ENCODE results near the gene TERF2IP.

Gene TERF2IP, protein sequence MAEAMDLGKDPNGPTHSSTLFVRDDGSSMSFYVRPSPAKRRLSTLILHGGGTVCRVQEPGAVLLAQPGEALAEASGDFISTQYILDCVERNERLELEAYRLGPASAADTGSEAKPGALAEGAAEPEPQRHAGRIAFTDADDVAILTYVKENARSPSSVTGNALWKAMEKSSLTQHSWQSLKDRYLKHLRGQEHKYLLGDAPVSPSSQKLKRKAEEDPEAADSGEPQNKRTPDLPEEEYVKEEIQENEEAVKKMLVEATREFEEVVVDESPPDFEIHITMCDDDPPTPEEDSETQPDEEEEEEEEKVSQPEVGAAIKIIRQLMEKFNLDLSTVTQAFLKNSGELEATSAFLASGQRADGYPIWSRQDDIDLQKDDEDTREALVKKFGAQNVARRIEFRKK

DNA sequence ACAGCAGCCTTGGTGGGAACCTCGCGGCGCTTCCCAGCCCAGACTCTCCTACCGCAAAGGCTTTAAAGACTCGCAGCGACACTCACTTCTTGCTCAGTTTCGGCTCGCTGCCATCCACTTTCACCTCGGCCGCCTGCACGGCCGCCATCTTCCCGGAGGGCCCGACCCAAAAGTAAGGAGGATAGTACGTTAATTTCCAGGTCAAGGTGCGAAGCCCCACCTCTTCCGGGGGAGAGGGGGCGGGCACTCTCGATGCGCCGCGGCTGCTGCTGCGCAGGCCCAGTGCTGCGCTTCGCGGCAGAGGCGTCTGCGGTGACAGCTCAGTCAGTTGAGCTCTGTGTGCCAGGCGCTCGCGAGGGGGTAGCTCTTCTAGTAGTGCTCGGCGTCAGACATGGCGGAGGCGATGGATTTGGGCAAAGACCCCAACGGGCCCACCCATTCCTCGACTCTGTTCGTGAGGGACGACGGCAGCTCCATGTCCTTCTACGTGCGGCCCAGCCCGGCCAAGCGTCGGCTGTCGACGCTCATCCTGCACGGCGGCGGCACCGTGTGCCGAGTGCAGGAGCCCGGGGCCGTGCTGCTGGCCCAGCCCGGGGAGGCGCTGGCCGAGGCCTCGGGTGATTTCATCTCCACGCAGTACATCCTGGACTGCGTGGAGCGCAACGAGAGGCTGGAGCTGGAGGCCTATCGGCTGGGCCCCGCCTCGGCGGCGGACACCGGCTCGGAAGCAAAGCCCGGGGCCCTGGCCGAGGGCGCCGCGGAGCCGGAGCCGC lies at the start of gene TERF2IP, which contains the start of gene KARS1:
TERF2IP (plus strand) TSS at position 282 of the 773 bp plus-strand sequence; CDS start at position 392, 110 bp downstream.
KARS1 (minus strand) TSS at position 174 of the 773 bp plus-strand sequence; CDS start at position 148, 26 bp downstream.
- peak; percentile 96 for DNase-seq

DNA sequence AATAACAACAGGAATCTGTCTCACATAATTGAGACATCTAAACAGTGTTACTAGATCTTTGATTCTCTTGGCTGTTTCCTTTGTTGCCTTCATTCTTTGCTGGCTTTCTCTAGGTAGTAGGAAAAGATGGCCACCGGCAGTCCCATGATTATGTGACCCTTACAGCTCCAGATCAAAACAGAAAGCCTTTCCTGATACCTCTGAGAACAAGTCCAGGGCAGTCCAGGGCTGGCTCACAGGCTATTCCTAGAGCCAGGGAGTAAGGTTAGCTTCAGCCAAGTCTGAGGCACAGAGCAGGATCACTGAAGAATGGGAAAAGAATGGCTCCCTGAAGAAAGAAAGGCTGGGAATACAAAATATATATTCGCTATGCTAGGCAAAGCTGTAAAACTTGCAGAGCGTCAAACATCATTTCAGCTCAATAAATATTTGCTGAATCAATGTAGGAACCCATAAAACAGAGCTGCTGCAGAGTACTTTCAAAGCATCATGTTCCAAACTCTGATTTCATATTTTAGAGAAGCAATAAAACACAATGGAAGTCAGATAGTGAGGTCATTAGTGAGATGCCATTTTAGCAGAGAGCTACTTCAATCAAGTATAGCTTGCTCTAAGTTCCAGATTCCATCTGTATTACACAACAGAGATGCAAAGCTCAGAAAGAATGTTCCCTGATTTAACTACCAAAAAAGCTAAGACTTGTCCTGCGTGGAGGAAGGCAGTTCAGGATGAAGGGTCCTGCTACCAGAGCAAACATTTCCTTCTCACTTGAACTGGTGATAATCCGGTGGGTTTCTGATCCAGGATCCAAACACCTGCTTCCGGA lies 47.9 kb upstream of the TERF2IP start:
- no peak for DNase-seq

DNA sequence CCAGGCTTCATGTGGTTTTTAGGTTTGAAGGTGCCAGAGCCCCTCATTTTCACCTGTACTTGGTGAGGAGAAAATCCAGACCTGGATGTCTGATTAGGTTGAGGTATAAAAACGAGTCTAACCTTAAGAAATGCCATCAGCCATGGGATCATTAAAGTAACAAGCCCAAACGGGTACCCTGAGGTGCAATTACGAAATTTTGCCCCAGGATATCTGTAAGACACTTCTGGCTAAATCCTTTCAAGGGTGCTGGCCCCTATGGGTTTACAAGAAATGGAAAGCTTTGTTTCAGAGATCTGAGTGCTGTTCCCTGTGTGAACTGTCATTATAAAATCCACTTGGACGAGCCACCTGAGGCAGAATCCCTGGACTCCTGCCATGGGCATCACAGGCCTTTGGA lies 44.3 kb upstream of the TERF2IP start:
- no peak for DNase-seq

DNA sequence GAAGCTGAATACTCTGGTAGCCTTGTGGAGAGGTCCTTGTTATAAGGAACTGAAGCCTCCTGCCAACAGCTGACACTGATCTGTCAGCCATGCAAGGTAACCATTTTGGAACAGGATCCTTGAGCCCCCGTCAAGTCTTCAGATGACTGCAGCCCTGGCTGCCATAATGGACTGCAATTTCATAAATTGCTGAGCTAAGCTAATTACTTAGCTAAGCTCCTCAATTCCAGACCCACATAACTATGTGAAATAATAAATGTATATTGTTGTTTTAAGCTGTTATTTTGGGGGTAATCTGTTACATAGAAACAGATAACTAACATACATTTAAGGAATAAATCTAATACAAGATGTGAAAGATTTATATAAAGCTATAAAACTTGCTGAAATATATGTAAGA lies 41.1 kb upstream of the TERF2IP start:
- DNase-seq = no peak

DNA sequence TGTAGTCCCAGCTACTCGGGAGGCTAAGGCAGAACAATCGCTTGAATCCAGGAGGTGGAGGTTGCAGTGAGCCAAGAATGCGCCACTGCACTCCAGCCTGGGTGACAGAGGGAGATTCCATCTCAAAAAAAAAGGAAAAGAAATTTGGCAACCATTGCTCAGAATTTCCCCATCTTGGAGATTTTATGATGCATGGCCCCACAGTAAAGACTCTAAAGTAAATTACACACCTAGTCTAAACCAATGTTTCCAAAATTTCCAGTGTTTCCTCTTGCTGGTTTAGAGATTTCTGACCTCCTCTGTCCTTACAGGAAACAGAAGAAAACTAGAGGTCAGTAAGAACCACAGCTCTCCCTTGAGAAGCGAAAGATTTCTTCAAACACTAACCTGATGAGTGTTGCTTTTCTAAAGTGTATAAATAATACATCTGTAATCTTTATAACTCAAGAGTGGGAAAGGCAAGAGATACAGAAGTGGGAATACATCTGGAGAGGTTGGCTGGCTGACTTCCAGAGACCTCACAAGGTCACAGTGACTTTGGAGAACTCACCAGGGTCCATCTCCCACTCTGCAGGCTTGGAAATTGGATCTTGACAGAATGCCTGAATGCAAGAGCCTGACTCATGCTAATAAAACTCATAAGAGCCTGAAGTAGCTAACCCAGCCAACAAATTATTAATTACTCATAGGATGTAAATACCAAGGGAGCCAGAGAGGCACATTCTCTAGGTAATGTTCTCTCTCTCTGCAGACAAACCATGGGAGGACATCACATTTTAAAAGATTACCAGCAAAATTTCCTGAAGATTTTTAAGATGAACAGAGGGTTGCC lies 33.3 kb upstream of the TERF2IP start:
- DNase-seq = no peak

DNA sequence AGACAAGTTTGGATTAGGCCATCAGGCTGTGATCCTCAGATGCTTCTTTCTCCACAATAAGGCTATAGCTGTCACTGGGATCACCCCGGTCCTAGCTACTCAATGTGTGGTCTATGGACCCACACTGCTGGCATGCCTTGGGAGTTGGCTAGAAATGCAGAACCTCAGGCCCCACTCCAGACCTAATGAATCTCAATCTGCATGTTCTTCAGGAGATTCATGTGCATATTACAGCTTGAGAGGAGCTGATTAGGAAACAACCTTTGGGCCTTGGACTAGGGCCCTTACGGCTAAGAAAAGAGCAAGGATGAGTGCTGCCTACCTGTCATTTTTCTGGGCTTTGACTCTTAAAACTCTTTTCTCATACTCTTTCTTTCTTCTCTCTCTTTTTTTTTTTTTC lies 32.0 kb upstream of the TERF2IP start:
- DNase-seq = no peak

DNA sequence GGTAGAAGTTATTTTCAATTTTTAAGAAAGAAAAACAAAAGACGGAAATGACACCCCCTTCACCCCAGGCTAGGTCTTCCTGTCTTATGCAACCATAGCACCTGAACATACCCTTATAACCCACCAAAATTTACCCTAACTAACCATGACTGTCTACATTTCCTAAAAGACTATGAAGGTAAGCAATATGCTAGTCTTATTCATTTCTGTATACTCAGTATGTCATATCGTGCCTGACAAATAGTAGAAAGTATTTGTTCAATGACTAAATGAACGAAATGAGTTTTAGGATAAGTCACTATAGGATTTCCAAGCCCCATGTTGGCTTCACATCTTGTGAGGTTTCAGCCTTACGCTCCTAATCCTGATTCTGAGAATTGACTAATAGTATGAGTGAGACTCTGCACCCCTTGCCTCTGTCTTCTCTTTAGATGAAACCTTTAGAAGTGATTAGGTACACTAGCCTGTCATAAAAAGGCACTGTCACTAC lies 31.0 kb upstream of the TERF2IP start:
- DNase-seq = peak; percentile 56

DNA sequence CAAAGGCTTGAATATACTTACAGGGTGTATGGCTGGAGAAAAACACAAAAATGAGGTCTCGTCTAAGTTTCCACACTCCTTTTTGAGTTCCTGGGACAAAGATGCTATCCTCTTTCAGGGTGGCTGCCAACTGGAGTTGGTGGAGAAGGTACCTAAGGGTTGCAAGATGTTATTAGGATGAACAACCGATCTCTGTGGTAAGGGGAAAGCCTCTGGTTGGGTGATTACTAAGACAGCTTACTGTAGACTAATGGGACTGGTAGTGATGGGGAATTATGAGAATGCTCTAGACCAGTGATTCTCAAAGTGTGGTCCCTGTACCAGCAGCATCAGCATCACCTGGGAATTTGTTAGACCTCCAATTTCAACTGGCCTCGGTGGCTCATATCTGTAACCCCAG lies 30.5 kb upstream of the TERF2IP start:
- no peak for DNase-seq

DNA sequence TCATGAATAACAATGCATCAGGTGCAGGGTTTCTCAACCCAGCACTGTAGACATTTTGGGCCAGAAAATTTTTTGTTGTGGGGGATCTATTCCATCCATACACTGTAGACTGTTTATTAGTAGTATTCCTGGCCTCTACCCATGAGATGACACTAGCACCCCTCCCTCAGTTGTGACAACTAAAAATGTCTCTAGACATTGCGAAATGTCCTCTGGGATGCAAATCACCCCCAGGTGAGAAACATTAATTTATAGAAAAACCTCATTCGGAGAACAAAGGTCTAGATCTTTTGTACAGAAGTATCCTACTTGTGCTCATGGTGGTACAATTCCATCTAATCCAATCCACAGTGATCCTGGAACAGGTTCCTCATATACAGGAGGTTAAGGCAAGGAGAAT lies 28.8 kb upstream of the TERF2IP start:
- DNase-seq = no peak

DNA sequence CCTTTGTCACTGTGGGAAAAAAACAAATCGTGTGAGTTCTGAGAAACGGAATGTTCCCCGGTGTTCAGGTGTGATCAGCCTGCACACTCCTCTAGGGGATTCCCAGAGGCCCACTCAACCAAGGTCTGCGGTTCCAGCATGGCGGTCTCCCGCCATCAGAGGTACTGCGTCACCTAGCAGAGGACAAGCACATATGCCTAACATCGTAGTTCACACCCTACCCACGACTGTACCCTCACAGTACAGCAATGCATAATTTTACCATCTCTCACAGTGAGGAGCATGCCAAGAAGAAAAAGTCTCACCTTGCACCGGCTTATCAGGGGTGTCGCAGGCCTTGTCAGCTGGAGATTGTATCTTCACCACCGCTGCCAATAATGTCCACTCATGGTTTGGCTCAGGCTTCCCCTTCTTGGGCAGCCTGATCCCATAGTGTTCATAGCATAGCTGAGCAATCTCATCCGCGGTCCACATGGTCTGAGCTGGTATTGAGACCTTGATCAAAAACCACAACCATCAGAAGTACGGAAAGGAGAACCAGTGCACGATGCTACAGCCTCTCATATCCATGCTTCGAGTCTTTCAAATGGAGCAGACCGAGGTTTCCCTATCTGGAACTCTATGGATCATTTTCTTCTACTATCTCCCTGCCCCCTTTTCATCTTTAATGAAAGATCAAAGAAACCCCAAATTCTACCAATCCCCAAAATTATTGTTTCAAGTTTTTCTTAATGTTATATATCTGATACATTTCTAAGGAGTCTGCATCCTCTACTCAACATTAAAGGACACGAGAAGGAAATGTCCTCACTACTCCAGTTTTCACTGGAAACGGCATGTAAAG lies 27.0 kb upstream of the TERF2IP start:
- DNase-seq = peak; percentile 84

DNA sequence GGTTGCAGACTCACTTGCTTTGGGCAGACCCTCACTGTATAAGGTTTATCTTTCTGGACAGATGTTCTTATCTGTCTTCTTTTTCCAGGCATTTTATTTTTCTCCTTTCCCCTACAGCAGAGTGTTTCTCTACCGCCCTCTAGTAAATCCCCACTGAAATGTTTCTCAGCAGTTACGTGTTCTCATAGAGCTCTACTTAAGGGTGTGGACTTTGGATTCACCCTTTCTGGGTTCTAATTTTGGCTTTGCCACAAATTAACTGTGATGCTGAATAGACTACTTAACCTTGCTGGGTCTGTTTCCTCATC lies 26.4 kb upstream of the TERF2IP start:
- peak; percentile 56 for DNase-seq

DNA sequence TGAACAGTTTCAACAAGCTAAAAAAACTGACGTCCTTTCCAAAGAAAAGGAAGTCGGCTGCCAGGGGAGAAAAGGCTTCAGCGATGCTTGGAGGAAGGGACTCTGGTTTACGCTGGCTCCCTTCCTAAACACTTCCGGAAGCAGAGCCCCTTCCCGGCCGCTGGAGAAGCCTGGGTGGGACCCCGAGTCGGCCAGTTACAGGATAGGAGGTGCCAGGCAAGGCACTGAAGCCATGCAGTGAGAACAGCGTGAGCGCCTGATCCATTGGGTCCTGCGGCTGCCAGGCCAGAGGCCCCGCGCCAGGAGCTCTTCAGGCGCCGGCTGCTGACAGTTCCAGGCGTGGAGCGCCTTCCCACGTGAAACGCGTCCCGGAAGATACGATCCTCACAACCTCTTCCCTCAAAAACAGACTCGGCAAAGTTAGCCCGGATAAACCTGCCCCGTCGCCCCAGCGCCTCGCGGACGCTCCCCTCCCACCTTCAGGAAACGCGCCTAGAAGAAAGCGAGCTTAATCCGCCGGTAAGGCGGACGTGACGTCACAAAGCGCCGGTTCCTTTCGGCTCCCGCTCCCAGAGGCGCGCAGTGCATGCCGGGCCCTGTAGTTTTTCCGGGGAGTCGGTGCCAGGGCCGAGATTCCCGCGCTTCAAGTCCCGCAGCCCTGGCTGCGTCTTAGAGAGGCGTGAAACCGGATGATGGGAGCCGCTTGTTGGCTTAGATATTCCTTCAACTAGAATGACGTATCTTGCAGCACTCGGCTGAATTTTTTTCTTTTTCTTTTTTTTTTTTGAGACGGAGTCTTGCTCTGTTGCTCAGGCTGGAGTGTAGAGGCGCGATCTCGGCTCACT lies 24.6 kb upstream of the TERF2IP start, which contains the start of gene ADAT1:
ADAT1 (minus strand) TSS at position 521 of the 845 bp plus-strand sequence. CDS start 2,482 bp downstream, outside the sequence.
- peak; percentile 98 for DNase-seq

DNA sequence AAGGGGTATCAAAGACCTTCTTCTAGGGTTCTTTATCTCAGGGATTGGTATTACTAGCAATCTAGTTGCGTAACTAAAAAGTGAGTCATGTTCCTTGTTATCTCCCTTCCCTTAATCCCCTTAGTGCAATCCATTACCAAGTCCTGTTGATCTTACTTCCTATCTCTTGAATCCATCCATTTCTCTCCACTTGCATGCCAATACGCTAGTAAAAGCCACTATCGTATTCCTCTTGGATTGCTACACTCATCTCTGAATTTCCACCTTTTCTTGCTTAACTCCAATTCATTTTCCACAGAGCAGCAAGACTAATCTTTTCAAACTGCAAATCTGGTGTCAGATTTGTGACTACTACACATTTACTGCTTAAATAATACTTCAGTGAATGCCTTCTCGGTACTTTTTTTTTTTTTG lies 22.6 kb upstream of the TERF2IP start:
- no peak for DNase-seq

DNA sequence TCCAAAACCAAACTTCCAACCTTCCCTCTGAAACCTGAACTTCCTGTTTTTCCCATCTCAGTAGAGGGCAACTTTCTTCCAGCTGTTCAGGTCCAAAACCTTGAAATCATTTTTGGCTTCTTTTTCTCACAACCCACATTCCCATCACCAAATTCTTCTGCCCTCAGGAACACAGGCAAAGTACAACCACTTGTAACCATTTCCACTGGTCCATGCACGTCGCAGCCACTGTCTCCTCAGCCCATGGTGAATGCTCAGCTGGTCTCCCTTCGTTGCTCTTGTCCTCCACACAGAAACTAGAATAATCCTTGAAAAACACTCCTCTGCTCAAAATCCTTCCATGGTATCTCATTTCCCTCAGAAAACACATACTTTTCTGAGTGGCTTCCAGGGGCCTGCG lies 20.8 kb upstream of the TERF2IP start:
- no peak for DNase-seq

DNA sequence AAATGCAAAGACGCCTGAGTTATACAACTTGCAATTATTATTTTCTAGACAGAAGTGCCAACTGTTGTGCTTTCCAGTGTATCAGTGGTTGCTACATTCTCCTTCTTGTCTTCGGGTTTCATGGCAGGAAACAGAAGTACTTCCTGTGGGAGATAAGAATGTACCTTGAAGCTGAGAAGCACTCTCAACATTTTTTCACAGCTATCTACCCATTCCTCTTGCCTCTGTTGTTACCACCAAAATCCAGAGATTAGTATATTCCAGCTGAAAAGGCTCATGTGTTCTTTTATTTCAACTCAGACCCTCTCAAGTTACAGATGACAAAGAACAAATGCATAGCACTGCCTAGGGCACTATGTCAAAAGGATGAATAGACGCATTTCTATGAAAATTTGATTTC lies 19.7 kb upstream of the TERF2IP start:
- peak; percentile 54 for DNase-seq

DNA sequence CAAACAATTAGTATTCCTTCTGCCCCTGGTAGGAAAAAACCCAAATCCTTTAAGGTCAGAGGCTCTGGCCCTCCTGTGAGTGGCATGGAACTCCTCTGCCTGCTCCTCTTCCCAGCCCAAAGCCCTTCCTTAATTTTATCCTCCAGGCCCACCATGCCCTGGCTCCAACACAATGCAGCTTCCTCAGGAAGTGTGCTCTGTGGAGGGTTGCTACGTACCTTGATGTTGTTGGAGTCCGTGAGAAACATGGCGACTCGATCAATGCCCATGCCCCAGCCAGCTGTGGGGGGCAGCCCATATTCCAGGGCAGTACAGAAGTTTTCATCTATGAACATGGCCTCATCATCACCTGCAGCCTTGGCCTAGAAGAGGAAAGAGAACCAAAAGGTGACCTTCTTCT lies 19.2 kb upstream of the TERF2IP start:
- DNase-seq = no peak

DNA sequence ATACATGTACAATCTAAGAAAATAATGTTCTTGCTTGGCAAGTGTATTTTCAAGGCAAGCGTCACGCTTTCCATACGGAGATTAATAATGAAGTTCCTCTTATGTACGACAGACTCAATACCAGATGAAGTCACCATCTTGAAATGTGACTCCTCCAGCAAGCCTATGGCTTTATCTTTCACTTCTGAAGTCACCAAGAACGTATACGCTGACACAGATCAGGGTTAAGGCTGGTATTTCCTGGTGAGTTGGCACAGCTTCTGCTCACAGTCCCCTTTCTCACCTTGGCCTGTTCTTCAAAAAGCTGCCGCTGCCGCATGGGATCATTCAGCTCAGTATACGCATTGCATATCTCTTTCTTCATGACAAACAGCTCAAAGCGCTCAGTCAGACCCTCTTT lies 18.4 kb upstream of the TERF2IP start:
- DNase-seq = no peak

DNA sequence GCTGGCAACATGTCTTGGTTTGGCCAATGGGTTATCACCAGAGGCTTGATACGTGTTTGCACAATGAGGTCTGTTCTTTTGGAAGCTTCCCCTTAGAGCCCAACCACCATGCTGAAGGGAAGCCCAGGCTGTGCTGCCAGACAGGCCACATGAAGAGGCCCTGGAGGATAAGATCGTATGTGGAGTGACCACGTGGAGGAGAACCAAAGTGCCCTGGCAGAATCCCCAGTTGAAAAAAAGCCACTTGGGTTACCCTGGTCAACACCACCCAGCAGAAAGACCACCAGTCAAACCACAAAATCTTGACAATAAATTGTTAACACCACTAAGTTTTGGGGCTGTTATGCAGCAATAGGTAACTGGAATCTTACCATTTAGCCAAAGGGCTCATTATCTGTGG lies 17.5 kb upstream of the TERF2IP start:
- DNase-seq = no peak

DNA sequence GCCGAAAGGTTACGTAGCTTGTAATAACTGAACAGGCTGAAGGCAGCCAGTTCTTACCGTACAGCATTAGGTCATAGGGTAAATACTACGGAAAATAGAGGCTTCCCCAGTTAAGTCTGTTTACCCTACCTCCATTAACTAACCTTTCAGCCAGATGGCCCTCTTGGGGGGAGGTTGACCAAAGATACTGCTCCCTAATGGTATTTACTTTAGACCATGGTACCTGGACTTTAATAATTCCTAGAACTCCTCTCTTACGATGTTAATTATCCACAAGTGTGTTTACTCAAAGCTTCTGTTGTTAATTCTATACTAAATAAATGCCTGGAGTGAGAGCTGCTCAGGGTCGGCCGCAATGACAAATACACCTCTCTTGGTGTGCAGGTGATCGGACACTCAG lies 14.7 kb upstream of the TERF2IP start:
- DNase-seq = no peak

DNA sequence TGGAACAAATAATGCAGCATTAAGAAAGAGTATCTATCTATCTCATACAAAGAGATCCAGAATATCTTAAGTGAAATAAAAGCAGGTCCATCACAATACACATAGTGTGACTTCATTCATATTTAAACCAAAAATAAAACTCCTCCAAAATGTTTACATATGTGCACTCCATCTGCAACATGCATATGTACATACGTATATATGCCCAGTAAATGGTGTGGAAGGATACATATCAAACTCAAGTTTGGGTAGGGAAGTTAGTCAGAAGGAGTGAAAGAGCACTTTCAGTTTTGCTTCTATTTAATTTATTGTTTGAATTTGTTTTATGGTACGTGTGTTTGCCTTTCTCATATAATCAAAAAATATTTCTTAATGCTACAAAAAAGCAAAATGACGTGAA lies 12.5 kb upstream of the TERF2IP start:
- no peak for DNase-seq

All from CD4-positive, alpha-beta T cell treated with Interleukin-21 for 1 hour (primary cell).